Subcutaneous adipose tissue (tissue), 4 donors: ENCODE results near the gene GDPD3. TPM values are rescaled to one million over a fixed set of nuclear protein-coding genes. Genes with fewer than 3 reads are reported as not detected.

Experiments used
- total RNA-seq, 4 donors: library from RNA; depleted of rRNA; stranded (reverse); fragments of >200 nt; gene quantifications; one replicate each; pipeline ENCODE4 v1.1.0, GENCODE V29; 2016
- TF ChIP-seq, protein P1 (sequence below): fragments of 450-650 bp; IDR thresholded peaks from one replicate; pipeline ENCODE4 v1.5.1; 2016; ENCODE audit warnings: low read depth, mild to moderate bottlenecking, control low read depth, antibody characterized with exemption, moderate library complexity

GDPD3 gene, protein sequence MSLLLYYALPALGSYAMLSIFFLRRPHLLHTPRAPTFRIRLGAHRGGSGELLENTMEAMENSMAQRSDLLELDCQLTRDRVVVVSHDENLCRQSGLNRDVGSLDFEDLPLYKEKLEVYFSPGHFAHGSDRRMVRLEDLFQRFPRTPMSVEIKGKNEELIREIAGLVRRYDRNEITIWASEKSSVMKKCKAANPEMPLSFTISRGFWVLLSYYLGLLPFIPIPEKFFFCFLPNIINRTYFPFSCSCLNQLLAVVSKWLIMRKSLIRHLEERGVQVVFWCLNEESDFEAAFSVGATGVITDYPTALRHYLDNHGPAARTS
- 1 to 10 TPM; 2.5 to 3.6 (median 2.8) TPM for total RNA-seq

DNA sequence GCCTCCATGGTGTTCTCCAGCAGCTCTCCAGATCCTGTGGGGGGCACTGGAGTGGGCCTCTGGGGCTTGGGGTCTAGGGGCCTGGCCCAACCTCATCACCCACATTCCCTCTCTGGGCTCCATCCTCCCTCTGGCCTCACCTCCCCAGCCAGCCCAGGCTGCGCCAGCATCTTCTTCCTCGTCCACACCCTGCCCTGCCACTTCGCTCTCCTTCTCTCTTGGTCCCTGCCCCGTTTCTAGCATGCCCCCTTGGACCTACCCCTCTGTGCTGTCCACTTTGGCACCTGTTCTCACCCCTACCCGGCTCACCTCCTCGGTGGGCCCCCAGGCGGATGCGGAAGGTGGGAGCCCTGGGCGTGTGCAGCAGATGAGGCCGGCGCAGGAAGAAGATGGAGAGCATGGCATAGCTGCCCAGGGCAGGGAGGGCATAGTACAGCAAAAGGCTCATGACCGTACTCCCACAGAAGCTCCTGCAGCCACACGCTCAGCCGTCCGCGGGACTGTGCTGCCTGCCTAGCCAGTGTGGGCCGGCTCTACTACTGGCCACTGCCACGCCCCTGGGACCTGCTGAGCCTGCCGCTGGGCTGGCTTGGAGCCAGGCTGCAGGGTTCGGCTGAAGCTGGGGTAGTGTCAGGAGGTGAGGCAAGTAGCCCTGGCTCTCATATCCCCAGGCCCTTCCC, at the start of gene GDPD3:
Gene GDPD3, minus strand, starts transcription at position 507 of the 680 bp plus-strand sequence. Its CDS starts 59 bp downstream, at position 448.
- TF ChIP-seq, protein P1, sequence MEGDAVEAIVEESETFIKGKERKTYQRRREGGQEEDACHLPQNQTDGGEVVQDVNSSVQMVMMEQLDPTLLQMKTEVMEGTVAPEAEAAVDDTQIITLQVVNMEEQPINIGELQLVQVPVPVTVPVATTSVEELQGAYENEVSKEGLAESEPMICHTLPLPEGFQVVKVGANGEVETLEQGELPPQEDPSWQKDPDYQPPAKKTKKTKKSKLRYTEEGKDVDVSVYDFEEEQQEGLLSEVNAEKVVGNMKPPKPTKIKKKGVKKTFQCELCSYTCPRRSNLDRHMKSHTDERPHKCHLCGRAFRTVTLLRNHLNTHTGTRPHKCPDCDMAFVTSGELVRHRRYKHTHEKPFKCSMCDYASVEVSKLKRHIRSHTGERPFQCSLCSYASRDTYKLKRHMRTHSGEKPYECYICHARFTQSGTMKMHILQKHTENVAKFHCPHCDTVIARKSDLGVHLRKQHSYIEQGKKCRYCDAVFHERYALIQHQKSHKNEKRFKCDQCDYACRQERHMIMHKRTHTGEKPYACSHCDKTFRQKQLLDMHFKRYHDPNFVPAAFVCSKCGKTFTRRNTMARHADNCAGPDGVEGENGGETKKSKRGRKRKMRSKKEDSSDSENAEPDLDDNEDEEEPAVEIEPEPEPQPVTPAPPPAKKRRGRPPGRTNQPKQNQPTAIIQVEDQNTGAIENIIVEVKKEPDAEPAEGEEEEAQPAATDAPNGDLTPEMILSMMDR, result no peak

DNA sequence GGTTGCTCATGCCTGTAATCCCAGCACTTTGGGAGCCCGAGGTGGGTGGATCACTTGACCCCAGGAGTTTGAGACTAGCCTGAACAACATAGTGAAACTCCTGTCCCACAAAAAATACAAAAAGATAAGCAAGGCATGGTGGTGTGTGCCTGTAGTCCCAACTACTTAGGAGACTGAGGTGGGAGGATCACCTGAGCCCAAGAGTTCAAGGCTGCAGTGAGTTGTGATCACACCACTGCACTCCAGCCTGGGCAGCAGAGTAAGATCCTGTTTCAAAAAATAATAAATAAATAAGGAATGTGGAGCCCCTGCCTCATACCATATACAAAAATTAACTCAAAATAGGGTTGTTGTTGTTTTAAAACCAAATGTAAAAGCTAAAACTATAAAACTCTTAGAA, 43.9 kb upstream of the GDPD3 start:
- TF ChIP-seq, protein P1, result no peak

DNA sequence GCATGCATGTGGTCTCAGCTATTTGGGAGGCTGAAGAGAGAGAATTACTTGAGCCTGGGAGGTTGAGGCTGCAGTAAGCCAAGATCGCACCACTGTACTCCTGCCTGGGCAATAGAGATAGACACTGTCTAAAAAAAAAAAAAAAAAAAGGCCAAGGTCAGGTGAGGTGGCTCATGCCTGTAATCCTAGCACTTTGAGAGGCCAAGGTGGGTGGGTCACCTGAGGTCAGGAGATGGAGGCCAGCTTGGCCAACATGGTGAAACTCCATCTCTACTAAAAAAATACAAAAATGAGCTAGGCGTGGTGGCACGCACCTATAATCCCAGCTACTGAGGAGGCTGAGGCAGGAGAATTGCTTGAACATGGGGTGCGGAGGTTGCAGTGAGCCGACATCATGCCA, 41.9 kb upstream of the GDPD3 start:
- TF ChIP-seq, protein P1, result no peak

DNA sequence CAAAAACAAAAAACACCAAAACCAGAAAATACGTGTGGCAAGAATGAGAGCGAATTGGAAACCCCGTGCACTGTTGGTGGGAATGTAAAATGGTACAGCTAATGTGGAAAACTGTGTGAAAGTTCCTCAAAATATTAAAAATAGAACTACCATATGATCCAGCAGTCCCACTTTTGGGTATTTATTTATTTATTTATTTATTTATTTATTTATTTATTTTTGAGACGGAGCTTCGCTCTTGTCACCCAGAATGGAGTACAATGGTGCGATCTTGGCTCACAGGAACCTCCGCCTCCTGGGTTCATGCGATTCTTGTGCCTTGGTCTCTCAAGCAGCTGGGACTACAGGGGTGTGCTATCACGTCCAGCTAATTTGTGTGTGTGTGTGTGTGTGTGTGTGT, 39.2 kb upstream of the GDPD3 start:
- TF ChIP-seq, protein P1, result no peak

DNA sequence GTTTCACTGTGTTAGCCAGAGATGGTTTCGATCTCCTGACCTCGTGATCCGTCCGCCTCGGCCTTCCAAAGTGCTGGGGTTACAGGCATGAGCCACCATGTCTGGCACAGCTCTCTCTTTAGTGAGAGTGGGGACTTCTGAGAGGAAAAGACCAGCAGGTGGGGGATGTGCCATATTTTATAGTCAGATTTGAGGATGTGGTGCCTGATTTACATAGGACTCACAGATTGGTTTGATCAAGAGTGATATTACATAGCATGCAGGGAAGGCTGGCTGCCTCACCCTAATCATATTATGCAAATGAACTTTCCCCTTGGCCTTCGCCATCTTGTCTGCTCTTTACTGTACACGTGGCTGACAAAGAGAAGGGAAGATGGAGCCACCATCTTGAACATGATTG, 37.8 kb upstream of the GDPD3 start:
- TF ChIP-seq, protein P1, result no peak

DNA sequence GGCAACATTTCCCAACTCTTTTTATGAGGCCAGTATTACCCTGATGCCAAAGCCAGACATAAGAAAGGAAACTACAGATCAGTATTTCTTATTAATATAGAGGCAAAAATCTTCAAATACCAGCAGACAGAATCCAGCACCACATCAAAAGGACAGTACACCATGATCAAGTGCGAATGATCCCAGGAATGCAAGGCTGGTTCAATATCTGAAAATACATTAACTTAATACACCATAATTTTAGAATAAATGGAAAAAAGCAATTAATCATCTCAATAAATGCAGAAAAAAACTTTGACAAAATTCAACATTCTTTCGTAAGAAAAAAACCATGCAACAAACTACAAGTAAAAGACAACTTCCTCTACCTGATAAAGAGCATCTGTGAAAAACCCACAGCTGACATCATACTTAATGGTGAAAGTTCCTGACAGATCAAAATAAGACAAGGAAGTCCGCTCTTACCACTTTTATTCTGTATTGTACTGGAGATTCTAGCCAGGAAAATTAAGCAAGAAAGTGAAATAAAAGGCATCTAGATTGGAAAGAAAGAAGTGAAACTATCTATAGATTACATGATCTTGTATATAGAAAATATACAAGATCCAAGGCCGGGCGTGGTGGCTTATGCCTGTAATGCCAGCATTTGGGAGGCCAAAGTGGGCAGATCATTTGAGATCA, 36.1 kb upstream of the GDPD3 start:
- TF ChIP-seq, protein P1, result no peak

DNA sequence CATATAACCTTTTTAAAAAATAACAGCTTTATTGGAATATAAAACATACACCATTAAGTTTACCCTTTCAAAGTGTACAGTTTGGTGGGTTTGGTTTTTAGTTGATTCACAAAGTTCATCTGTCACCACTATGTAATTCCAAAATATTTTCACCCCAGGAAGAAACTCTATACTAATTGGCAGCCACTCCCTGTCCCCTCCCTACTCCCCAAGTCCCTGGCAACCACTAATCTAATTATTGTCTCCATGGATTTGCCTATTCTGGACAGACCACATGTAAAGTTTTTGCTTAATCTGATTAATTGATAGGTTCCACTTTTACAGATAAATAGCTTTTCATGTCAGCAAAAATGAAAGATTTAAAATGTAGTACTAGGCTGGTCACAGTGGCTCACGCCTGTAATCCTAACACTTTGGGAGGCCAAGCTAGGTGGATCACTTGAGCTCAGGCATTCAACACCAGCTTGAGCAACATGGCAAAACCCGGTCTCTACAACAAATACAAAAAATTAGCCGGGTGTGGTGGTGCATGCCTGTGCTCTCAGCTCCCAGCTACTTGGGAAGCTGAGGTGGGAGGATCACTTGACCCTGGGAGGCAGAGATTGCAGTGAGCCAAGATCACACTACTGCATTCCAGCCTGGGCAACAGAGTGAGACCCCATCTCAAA, 34.6 kb upstream of the GDPD3 start:
- TF ChIP-seq, protein P1, result no peak
